ENCODE measurements around the gene NLRX1.
A peak's percentile ranks its signal among the peaks of the same experiment; 100 is the strongest.

The NLRX1 gene

GRCh38 chr11:119147604-119148333 lies 20.8 kb upstream of the NLRX1 start:
- Mint-ChIP-seq H3K4me1 (ENCODE audit: low read depth) (peaks cover 52% of the 10 kb centered on the region), H3K27me3 (peaks cover 64% of the 10 kb centered on the region)
- intact Hi-C loops (cut with micrococcal nuclease), result loop anchor here (5.0 kb wide), 1 partner anchor 50 kb away; no protein-coding TSS in a partner anchor

DNA sequence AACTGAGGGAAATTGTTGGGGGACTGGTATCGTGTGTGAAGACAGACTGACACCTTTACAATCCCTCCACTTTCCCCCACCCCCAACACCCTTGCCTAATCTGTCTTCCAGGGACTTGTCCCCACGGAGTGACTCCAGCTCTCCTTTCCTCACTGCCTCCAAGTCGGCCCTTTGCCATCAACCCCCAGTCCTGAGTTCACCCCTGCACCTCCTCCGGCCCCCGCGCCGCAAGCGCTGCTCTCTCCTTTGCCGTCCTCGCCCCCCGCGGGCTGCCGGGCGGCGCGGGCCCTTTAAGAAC lies 19.9 kb upstream of the NLRX1 start:
- Mint-ChIP-seq H3K4me1 (ENCODE audit: low read depth) (peaks cover 45% of the 10 kb centered on the region), H3K27ac (no peak overlapping the region), H3K4me3 (peak overlapping the region; percentile 72), H3K9me3 (no peaks in the 10 kb centered on the region), H3K36me3 (ENCODE audit: low read depth) (no peaks in the 10 kb centered on the region), H3K27me3 (peaks cover 71% of the 10 kb centered on the region)
- intact Hi-C loops (cut with micrococcal nuclease), result loop anchor here (5.0 kb wide), 1 partner anchor 49 kb away; no protein-coding TSS in a partner anchor

More at GRCh38 chr11:119147604-119148333, 20.8 kb upstream of the NLRX1 start:
- H3K4me3 Mint-ChIP-seq, result no peak overlapping the region
- H3K27ac Mint-ChIP-seq, result no peak overlapping the region
- H3K9me3 Mint-ChIP-seq, result no peaks in the 10 kb centered on the region
- no peaks in the 10 kb centered on the region for H3K36me3 Mint-ChIP-seq (ENCODE audit: low read depth)

DNA sequence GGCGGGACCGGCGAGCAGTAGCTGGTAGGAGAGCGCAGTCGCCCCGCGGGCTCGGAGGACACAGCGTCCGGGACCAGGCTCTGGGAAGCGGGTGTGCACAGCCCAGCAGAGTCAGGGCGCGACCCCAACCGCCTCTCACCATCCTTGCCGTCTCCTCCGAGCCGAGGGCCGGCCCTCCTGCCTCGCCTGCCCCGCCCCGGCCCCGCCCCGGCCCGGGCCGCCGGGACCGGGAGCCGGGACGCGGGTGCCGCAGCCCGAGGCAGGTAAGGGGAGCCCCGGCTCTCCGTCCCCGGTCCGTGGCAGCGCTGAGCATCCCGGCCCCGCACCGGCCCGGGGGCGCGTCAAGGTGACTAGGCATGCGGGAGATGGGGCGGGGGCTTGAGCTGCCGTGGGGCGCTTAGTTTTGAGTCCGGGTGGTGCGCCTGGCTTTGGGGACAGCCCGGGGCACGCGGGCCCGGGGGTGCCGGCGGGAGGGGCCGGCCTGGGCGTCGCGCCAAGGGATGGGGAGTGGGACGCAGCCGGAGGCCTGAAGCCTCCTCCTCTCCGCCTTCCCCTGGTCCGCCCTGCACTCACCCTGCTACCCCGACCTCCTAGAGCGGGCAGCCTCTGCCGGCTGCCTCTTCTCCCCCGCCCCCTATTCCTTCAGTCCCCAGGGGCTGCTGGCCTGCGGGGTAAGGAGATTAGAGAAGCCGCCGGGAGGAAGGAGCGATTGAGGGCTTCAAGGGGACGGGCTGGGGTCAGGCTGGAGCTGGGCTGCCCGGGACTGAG lies 19.3 kb upstream of the NLRX1 start, which contains the start of gene ABCG4:
Gene ABCG4, plus strand, starts transcription at position 35 of the 768 bp plus-strand sequence. CDS start 914 bp downstream, outside the sequence.
- Mint-ChIP-seq H3K36me3 (ENCODE audit: low read depth) (no peaks in the 10 kb centered on the region), H3K4me3 (peak within 1 kb of the TSS; percentile 72), H3K27ac (no peak within 1 kb of the TSS), H3K4me1 (ENCODE audit: low read depth) (peaks cover 42% of the 10 kb centered on the region), H3K27me3 (peaks cover 75% of the 10 kb centered on the region), H3K9me3 (no peaks in the 10 kb centered on the region)
- intact Hi-C loops (cut with micrococcal nuclease), result loop anchor here (5.0 kb wide), 1 partner anchor 48 kb away; no protein-coding TSS in a partner anchor

DNA sequence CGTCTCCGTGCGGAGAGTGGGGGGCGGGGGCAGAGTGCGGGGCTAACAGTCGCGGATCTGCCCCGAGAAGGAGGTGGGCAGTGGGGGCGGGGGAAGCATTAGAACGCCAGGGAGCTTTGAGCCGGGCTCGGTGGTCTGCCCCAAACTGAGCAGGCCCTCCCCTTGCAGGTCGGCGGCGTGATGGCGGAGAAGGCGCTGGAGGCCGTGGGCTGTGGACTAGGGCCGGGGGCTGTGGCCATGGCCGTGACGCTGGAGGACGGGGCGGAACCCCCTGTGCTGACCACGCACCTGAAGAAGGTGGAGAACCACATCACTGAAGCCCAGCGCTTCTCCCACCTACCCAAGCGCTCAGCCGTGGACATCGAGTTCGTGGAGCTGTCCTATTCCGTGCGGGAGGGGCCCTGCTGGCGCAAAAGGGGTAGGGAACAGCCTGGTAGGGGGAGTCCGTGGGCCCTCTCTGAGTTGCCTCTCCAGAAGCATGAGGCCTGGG lies 18.7 kb upstream of the NLRX1 start:
- H3K9me3 Mint-ChIP-seq, result no peaks in the 10 kb centered on the region
- H3K36me3 Mint-ChIP-seq (ENCODE audit: low read depth), result no peaks in the 10 kb centered on the region
- H3K4me1 Mint-ChIP-seq (ENCODE audit: low read depth), result peaks cover 39% of the 10 kb centered on the region
- peak overlapping the region; percentile 59 for H3K4me3 Mint-ChIP-seq
- intact Hi-C loops (cut with micrococcal nuclease), result loop anchor here (5.0 kb wide), 1 partner anchor 47 kb away; no protein-coding TSS in a partner anchor
- H3K27ac Mint-ChIP-seq, result no peak overlapping the region
- H3K27me3 Mint-ChIP-seq, result peaks cover 81% of the 10 kb centered on the region

DNA sequence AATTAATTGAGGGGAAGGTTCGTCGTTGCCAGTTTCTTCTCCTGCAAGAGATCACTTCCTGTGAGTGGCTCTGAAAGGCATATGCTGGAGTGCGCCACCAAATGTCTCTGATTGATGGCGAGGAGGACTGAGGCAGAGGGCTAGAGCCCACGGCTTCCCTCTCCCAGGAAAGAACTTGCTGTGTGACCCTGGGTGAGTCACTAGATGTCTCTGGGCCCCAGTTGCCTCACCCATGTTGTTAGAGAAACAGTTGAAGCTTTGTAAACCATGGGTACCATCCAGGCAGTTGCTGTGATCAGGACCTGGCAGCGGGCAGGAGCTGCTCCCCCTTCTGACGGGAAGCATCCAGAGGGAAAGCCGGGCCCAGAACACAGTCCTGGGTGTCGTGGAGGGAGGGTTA lies 16.5 kb upstream of the NLRX1 start:
- Mint-ChIP-seq H3K4me1 (ENCODE audit: low read depth) (peaks cover 39% of the 10 kb centered on the region), H3K9me3 (no peaks in the 10 kb centered on the region), H3K27me3 (peaks cover 89% of the 10 kb centered on the region), H3K27ac (no peak overlapping the region), H3K36me3 (ENCODE audit: low read depth) (no peaks in the 10 kb centered on the region), H3K4me3 (no peak overlapping the region)
- intact Hi-C loops (cut with micrococcal nuclease), result no loop called here

GRCh38 chr11:119152604-119153003 lies 15.9 kb upstream of the NLRX1 start:
- Mint-ChIP-seq H3K9me3 (no peaks in the 10 kb centered on the region), H3K27ac (no peak overlapping the region), H3K36me3 (ENCODE audit: low read depth) (no peaks in the 10 kb centered on the region), H3K4me1 (ENCODE audit: low read depth) (peaks cover 39% of the 10 kb centered on the region), H3K4me3 (no peak overlapping the region), H3K27me3 (peaks cover 83% of the 10 kb centered on the region)
- intact Hi-C loops (cut with micrococcal nuclease), result no loop called here

- no peak overlapping the region for H3K4me3 Mint-ChIP-seq
- H3K4me1 Mint-ChIP-seq (ENCODE audit: low read depth), result peaks cover 35% of the 10 kb centered on the region
- intact Hi-C loops (cut with micrococcal nuclease), result no loop called here
- no peak overlapping the region for H3K27ac Mint-ChIP-seq
- H3K36me3 Mint-ChIP-seq (ENCODE audit: low read depth), result no peaks in the 10 kb centered on the region
- no peaks in the 10 kb centered on the region for H3K9me3 Mint-ChIP-seq
- H3K27me3 Mint-ChIP-seq, result peaks cover 77% of the 10 kb centered on the region
Observed at GRCh38 chr11:119153049-119153818, 15.3 kb upstream of the NLRX1 start.

- H3K36me3 Mint-ChIP-seq (ENCODE audit: low read depth), result no peaks in the 10 kb centered on the region
- intact Hi-C loops (cut with micrococcal nuclease), result no loop called here
- no peaks in the 10 kb centered on the region for H3K9me3 Mint-ChIP-seq
- H3K27ac Mint-ChIP-seq, result no peak overlapping the region
- peaks cover 28% of the 10 kb centered on the region for H3K4me1 Mint-ChIP-seq (ENCODE audit: low read depth)
- peaks cover 68% of the 10 kb centered on the region for H3K27me3 Mint-ChIP-seq
- H3K4me3 Mint-ChIP-seq, result no peak overlapping the region
Observed at GRCh38 chr11:119154178-119154577, 14.3 kb upstream of the NLRX1 start.

DNA sequence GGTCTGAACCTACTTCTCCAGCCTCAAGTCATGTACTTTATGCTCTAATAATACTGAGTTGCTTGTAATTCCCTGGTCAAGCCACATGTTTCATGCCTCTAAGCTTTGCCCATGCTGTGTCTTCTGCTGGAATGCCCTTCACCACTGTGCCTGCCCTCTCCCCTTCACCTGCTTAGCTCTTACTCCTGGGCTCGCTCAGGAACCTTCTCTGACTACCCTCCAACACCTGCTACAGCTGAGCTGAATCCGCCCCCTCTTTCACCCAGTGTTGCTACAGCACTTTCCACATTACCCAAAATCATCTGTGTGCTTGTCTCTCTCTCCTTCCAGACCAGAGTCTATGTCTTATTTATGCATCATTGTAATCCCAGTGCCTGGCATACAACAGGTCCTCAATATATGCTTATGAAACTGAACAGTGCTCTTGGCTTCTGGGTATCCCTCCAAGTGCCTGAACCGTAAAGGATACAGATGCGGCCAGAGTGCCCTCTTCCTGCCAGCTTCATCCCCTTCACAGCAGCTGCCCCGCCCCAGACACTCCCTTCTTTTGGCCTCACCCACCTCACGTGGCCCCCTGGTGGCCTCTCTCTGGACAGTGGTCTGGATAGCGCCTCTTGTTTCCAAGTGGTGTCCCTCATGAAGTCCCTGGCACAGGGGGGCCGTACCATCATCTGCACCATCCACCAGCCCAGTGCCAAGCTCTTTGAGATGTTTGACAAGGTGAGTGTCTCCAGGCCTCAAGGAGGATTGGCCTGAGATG lies 12.6 kb upstream of the NLRX1 start:
- Mint-ChIP-seq H3K36me3 (ENCODE audit: low read depth) (no peaks in the 10 kb centered on the region), H3K9me3 (no peaks in the 10 kb centered on the region), H3K27ac (no peak overlapping the region), H3K4me3 (no peak overlapping the region), H3K27me3 (peaks cover 53% of the 10 kb centered on the region), H3K4me1 (ENCODE audit: low read depth) (peaks cover 14% of the 10 kb centered on the region)
- intact Hi-C loops (cut with micrococcal nuclease), result no loop called here

GRCh38 chr11:119156496-119156895 lies 12.0 kb upstream of the NLRX1 start:
- Mint-ChIP-seq H3K27ac (no peak overlapping the region), H3K9me3 (no peaks in the 10 kb centered on the region), H3K4me1 (ENCODE audit: low read depth) (peaks cover 9% of the 10 kb centered on the region), H3K27me3 (peaks cover 51% of the 10 kb centered on the region), H3K4me3 (no peak overlapping the region), H3K36me3 (ENCODE audit: low read depth) (no peaks in the 10 kb centered on the region)
- intact Hi-C loops (cut with micrococcal nuclease), result no loop called here

GRCh38 chr11:119157063-119157462 lies 11.5 kb upstream of the NLRX1 start:
- H3K27me3 Mint-ChIP-seq, result peaks cover 46% of the 10 kb centered on the region
- intact Hi-C loops (cut with micrococcal nuclease), result no loop called here
- no peak overlapping the region for H3K27ac Mint-ChIP-seq
- H3K4me1 Mint-ChIP-seq (ENCODE audit: low read depth), result peaks cover 8% of the 10 kb centered on the region
- no peak overlapping the region for H3K4me3 Mint-ChIP-seq
- no peaks in the 10 kb centered on the region for H3K36me3 Mint-ChIP-seq (ENCODE audit: low read depth)
- no peaks in the 10 kb centered on the region for H3K9me3 Mint-ChIP-seq

DNA sequence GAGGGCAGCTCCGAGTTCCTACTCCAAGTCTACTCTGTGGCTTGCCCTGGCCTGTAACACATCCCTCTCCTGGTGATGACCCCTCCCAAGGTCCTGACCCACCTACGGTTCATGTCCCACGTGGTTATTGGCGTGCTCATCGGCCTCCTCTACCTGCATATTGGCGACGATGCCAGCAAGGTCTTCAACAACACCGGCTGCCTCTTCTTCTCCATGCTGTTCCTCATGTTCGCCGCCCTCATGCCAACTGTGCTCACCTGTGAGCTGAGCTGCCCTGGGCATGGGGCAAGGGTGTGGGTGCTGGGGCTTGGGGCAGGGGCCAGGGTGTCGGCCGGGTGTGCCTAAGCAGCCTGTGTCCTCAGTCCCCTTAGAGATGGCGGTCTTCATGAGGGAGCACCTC lies 10.1 kb upstream of the NLRX1 start:
- H3K36me3 Mint-ChIP-seq (ENCODE audit: low read depth), result no peaks in the 10 kb centered on the region
- no peaks in the 10 kb centered on the region for H3K9me3 Mint-ChIP-seq
- peaks cover 35% of the 10 kb centered on the region for H3K27me3 Mint-ChIP-seq
- intact Hi-C loops (cut with micrococcal nuclease), result no loop called here
- H3K4me1 Mint-ChIP-seq (ENCODE audit: low read depth), result peaks cover 8% of the 10 kb centered on the region
- no peak overlapping the region for H3K4me3 Mint-ChIP-seq
- H3K27ac Mint-ChIP-seq, result no peak overlapping the region

DNA sequence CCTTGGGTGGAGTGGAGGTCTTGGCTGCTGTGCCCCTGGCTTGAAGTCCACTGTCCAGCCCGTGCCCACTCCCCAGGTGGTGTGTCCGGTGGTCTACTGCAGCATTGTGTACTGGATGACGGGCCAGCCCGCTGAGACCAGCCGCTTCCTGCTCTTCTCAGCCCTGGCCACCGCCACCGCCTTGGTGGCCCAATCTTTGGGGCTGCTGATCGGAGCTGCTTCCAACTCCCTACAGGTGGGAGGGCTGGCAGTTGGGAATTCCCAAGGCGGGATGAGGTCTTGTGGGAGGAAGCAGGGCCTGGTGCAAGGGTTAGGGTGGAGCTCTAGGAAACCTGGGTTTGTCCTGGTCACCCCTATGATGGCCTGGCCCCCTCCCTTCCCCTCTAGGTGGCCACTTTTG lies 8.4 kb upstream of the NLRX1 start:
- H3K27ac Mint-ChIP-seq, result no peak overlapping the region
- H3K9me3 Mint-ChIP-seq, result no peaks in the 10 kb centered on the region
- intact Hi-C loops (cut with micrococcal nuclease), result no loop called here
- no peak overlapping the region for H3K4me3 Mint-ChIP-seq
- H3K27me3 Mint-ChIP-seq, result peaks cover 19% of the 10 kb centered on the region
- H3K4me1 Mint-ChIP-seq (ENCODE audit: low read depth), result peaks cover 8% of the 10 kb centered on the region
- H3K36me3 Mint-ChIP-seq (ENCODE audit: low read depth), result no peaks in the 10 kb centered on the region
